H9 (cell line): ENCODE measurements around the gene SPPL3. TPM values are rescaled to one million over a fixed set of nuclear protein-coding genes. Genes with fewer than 3 reads are reported as not detected.

Source experiments
- DNase-seq: peaks from one replicate; pipeline ENCODE4 v3.0.0-alpha.2; 2017
- H2AFZ ChIP-seq: one replicate; pipeline ENCODE4 v1.6.1; 2013; ENCODE audit warnings: mild to moderate bottlenecking, low read length, control low read depth, moderate library complexity
- H2AK5ac ChIP-seq: 2 replicates; pipeline ENCODE4 v1.6.1; 2013; ENCODE audit warnings: low read length, control low read depth, mixed read lengths; ENCODE audit not compliant: insufficient read length
- H2BK120ac ChIP-seq: one replicate; pipeline ENCODE4 v1.6.1; 2013; ENCODE audit warnings: low read depth, mild to moderate bottlenecking, low read length, control low read depth, inconsistent platforms; ENCODE audit not compliant: poor library complexity, severe bottlenecking
- H2BK12ac ChIP-seq: 2 replicates; pipeline ENCODE4 v1.6.1; 2013; ENCODE audit warnings: low read length, control low read depth, mixed read lengths, low read depth; ENCODE audit not compliant: insufficient read length
- H2BK15ac ChIP-seq: 2 replicates; pipeline ENCODE4 v1.6.1; 2013; ENCODE audit warnings: low read depth, low read length, control low read depth
- H2BK20ac ChIP-seq: one replicate; pipeline ENCODE4 v1.6.1; 2013; ENCODE audit warnings: low read depth, mild to moderate bottlenecking, low read length, control low read depth, inconsistent platforms; ENCODE audit not compliant: poor library complexity, severe bottlenecking
- H2BK5ac ChIP-seq: 2 replicates; pipeline ENCODE4 v1.6.1; 2013; ENCODE audit warnings: low read length, control low read depth, mixed read lengths; ENCODE audit not compliant: insufficient read length
- H3K14ac ChIP-seq: 2 replicates; pipeline ENCODE4 v1.6.1; 2013; ENCODE audit warnings: low read length, control low read depth; ENCODE audit not compliant: insufficient read depth
- H3K18ac ChIP-seq: 2 replicates; pipeline ENCODE4 v1.6.1; 2013; ENCODE audit warnings: low read depth, mild to moderate bottlenecking, mixed read lengths, low read length, control low read depth; ENCODE audit not compliant: insufficient read length
- H3K23ac ChIP-seq: 2 replicates; pipeline ENCODE4 v1.6.1; 2013; ENCODE audit warnings: low read length, control low read depth, mixed read lengths, low read depth; ENCODE audit not compliant: insufficient read length
- H3K23me2 ChIP-seq: 2 replicates; pipeline ENCODE4 v1.6.1; 2013; ENCODE audit warnings: low read depth, mild to moderate bottlenecking, mixed read lengths, low read length, control low read depth; ENCODE audit not compliant: insufficient read length, poor library complexity, severe bottlenecking
- H3K27ac ChIP-seq: 2 replicates; pipeline ENCODE4 v1.5.1; 2013; ENCODE audit warnings: low read length, control low read depth, mixed read lengths, low read depth; ENCODE audit not compliant: insufficient read length
- H3K27me3 ChIP-seq: 2 replicates; pipeline ENCODE4 v1.6.1; 2013; ENCODE audit warnings: low read length, control low read depth, inconsistent platforms; ENCODE audit not compliant: insufficient read depth
- H3K4ac ChIP-seq: 2 replicates; pipeline ENCODE4 v1.6.1; 2013; ENCODE audit warnings: low read depth, mild to moderate bottlenecking, control low read depth, inconsistent platforms, low read length, moderate library complexity
- H3K4me1 ChIP-seq: 2 replicates; pipeline ENCODE4 v1.6.1; 2013; ENCODE audit warnings: low read length, control low read depth, inconsistent platforms; ENCODE audit not compliant: insufficient read depth
- H3K4me2 ChIP-seq: 2 replicates; pipeline ENCODE4 v1.6.1; 2013; ENCODE audit warnings: low read length, control low read depth, mixed read lengths; ENCODE audit not compliant: insufficient read length, insufficient read depth
- H3K56ac ChIP-seq: 2 replicates; pipeline ENCODE4 v1.6.1; 2013; ENCODE audit warnings: low read depth, mild to moderate bottlenecking, mixed read lengths, low read length, control low read depth; ENCODE audit not compliant: insufficient read length
- H3K79me1 ChIP-seq: 2 replicates; pipeline ENCODE4 v1.6.1; 2013; ENCODE audit warnings: low read depth, mild to moderate bottlenecking, moderate library complexity, low read length, control low read depth, inconsistent platforms; ENCODE audit not compliant: insufficient read depth, poor library complexity, severe bottlenecking
- H3K79me2 ChIP-seq: 2 replicates; pipeline ENCODE4 v1.6.1; 2013; ENCODE audit warnings: low read length, control low read depth, inconsistent platforms; ENCODE audit not compliant: insufficient read depth
- H3K9ac ChIP-seq: 2 replicates; pipeline ENCODE4 v1.6.1; 2013; ENCODE audit warnings: low read length, control low read depth, mixed read lengths; ENCODE audit not compliant: insufficient read length; ENCODE audit errors: extremely low read depth
- H3K9me3 ChIP-seq: one replicate; pipeline ENCODE4 v1.6.1; 2013; ENCODE audit warnings: low read depth, low read length, inconsistent platforms; ENCODE audit not compliant: control insufficient read depth
- H3T11ph ChIP-seq: one replicate; pipeline ENCODE4 v1.6.1; 2013; ENCODE audit warnings: mild to moderate bottlenecking, low read length, control low read depth, inconsistent platforms
- H4K20me1 ChIP-seq: one replicate; pipeline ENCODE4 v1.6.1; 2013; ENCODE audit not compliant: control insufficient read depth, insufficient read length, insufficient read depth
- H4K5ac ChIP-seq: 2 replicates; pipeline ENCODE4 v1.6.1; 2013; ENCODE audit warnings: low read depth, mild to moderate bottlenecking, mixed read lengths, low read length, control low read depth; ENCODE audit not compliant: insufficient read length
- H4K8ac ChIP-seq: replicated peaks from 2 replicates; pipeline ENCODE4 v1.6.1; 2013; ENCODE audit warnings: low read length, control low read depth, mixed read lengths, low read depth; ENCODE audit not compliant: insufficient read length
- H4K91ac ChIP-seq: 2 replicates; pipeline ENCODE4 v1.6.1; 2013; ENCODE audit warnings: low read depth, mild to moderate bottlenecking, moderate library complexity, mixed read lengths, low read length, control low read depth; ENCODE audit not compliant: insufficient read length
- H3K27ac Mint-ChIP-seq, 3 experiments: 2 replicates in 2 of 3; 3 replicates in 1 of 3; pipeline ENCODE4 v1.8.0; 2020 to 2021; ENCODE audit warnings: mixed read lengths in 3 of 3, mild to moderate bottlenecking in 1 of 3, moderate library complexity in 1 of 3
- H3K27me3 Mint-ChIP-seq: 2 replicates; pipeline ENCODE4 v1.8.0; 2021; ENCODE audit warnings: low read depth, mild to moderate bottlenecking, moderate library complexity, mixed read lengths
- H3K36me3 Mint-ChIP-seq, 3 experiments: 2 replicates in 2 of 3; 3 replicates in 1 of 3; pipeline ENCODE4 v1.8.0; 2020 to 2021; ENCODE audit warnings: low read depth in 3 of 3, mixed read lengths in 3 of 3; ENCODE audit not compliant: insufficient read depth in 1 of 3
- H3K4me1 Mint-ChIP-seq, 2 experiments: 2 replicates each; pipeline ENCODE4 v1.8.0; 2020; ENCODE audit warnings: mixed read lengths in 2 of 2
- H3K4me3 Mint-ChIP-seq, 2 experiments: 2 replicates in 1 of 2; 3 replicates in 1 of 2; pipeline ENCODE4 v1.8.0; 2020 to 2021; ENCODE audit warnings: mild to moderate bottlenecking in 2 of 2, mixed read lengths in 2 of 2, moderate library complexity in 1 of 2
- H3K9me3 Mint-ChIP-seq, 2 experiments: 2 replicates in 1 of 2; 3 replicates in 1 of 2; pipeline ENCODE4 v1.8.0; 2020; ENCODE audit warnings: mild to moderate bottlenecking in 2 of 2, mixed read lengths in 2 of 2, moderate library complexity in 1 of 2
- CTCF ChIP-seq: fragments of 200-600 bp; sonication (generic); conservative IDR thresholded peaks from 3 replicates; pipeline ENCODE4 v1.8.0; 2021; ENCODE audit warnings: antibody characterized with exemption, mild to moderate bottlenecking
- WGBS: extraction: QIAGEN DNeasy Blood & Tissue Kit; methylation state at CpG from one replicate; pipeline ENCODE4 v1.1.7; 2013; ENCODE audit warnings: missing lambda C conversion rate, low lambda C conversion rate, mixed read lengths; ENCODE audit not compliant: insufficient read length; ENCODE audit errors: extremely low coverage; 5-methylcytosine and 5-hydroxymethylcytosine counted together
- total RNA-seq: library from RNA; stranded (reverse); gene quantifications from 2 replicates; pipeline ENCODE4 v1.2.1, GENCODE V29; 2021

The SPPL3 gene
- total RNA-seq, 1 experiment from 2014 or later: 46.3 TPM

GRCh38 chr12:120842595-120842994, 61.6 kb downstream of the SPPL3 start:
- no peak overlapping the region for H2AFZ ChIP-seq
- H2BK15ac ChIP-seq: no peak overlapping the region
- no peak for DNase-seq
- H2BK12ac ChIP-seq: no peak overlapping the region
- no peak overlapping the region for H4K8ac ChIP-seq
- no peak overlapping the region for H3K56ac ChIP-seq
- no peak overlapping the region for H3K9ac ChIP-seq
- H3K27ac ChIP-seq: no peak overlapping the region
- Mint-ChIP-seq H3K4me1 (no peaks in the 10 kb centered on the region), H3K4me3 (no peak overlapping the region), H3K27ac (no peak overlapping the region), H3K27me3 (no peaks in the 10 kb centered on the region), H3K36me3 (peaks cover 0 to 1% (median 0%) of the 10 kb centered on the region in 3 experiments; a peak in 1 of 7 replicates), H3K9me3 (no peaks in the 10 kb centered on the region)
- no peak overlapping the region for H3K4ac ChIP-seq
- H3K4me1 ChIP-seq: no peaks in the 10 kb centered on the region
- 0 out of 2 replicates have a peak, but pooled peaks cover 2% of the 10 kb centered on the region for H3K79me2 ChIP-seq
- H3K4me2 ChIP-seq: no peak overlapping the region
- no peaks in the 10 kb centered on the region for H3K23me2 ChIP-seq
- no peak overlapping the region for H4K91ac ChIP-seq
- H3K18ac ChIP-seq: no peak overlapping the region
- no peak overlapping the region for H3T11ph ChIP-seq
- no peak overlapping the region for H3K23ac ChIP-seq
- H3K14ac ChIP-seq: no peak overlapping the region
- H2BK20ac ChIP-seq: no peak overlapping the region
- no peaks in the 10 kb centered on the region for H3K9me3 ChIP-seq
- no CpG with 5 or more reads among the region's 3 CpGs for WGBS
- H2BK5ac ChIP-seq: no peak overlapping the region
- peaks cover 3% of the 10 kb centered on the region for H3K79me1 ChIP-seq
- H2AK5ac ChIP-seq: no peak overlapping the region
- no peak overlapping the region for H2BK120ac ChIP-seq
- TF ChIP-seq CTCF: no peak
- no peaks in the 10 kb centered on the region for H3K27me3 ChIP-seq
- no peaks in the 10 kb centered on the region for H4K20me1 ChIP-seq
- no peak overlapping the region for H4K5ac ChIP-seq
